Choroid plexus epithelial cell (primary cell): ENCODE results near the gene PPP5C.

ENCODE experiments used
- DNase-seq: peaks from one replicate; pipeline ENCODE4 v3.0.0-alpha.2; 2010; ENCODE audit warnings: low read depth
- H3K4me3 ChIP-seq: 2 replicates; pipeline ENCODE4 v1.5.1; 2011; ENCODE audit warnings: low read depth, mild to moderate bottlenecking, control low read depth, low read length, moderate library complexity
- CTCF ChIP-seq: conservative IDR thresholded peaks from 2 replicates; pipeline ENCODE4 v1.5.1; 2011; ENCODE audit warnings: low read depth, mild to moderate bottlenecking, control low read depth, inconsistent platforms, low read length, moderate library complexity

Gene PPP5C

GRCh38 chr19:46353730-46354528 is 7.0 kb downstream of the PPP5C start:
- no peak for TF ChIP-seq CTCF
- DNase-seq = no peak
- H3K4me3 ChIP-seq = no peak overlapping the region

DNA sequence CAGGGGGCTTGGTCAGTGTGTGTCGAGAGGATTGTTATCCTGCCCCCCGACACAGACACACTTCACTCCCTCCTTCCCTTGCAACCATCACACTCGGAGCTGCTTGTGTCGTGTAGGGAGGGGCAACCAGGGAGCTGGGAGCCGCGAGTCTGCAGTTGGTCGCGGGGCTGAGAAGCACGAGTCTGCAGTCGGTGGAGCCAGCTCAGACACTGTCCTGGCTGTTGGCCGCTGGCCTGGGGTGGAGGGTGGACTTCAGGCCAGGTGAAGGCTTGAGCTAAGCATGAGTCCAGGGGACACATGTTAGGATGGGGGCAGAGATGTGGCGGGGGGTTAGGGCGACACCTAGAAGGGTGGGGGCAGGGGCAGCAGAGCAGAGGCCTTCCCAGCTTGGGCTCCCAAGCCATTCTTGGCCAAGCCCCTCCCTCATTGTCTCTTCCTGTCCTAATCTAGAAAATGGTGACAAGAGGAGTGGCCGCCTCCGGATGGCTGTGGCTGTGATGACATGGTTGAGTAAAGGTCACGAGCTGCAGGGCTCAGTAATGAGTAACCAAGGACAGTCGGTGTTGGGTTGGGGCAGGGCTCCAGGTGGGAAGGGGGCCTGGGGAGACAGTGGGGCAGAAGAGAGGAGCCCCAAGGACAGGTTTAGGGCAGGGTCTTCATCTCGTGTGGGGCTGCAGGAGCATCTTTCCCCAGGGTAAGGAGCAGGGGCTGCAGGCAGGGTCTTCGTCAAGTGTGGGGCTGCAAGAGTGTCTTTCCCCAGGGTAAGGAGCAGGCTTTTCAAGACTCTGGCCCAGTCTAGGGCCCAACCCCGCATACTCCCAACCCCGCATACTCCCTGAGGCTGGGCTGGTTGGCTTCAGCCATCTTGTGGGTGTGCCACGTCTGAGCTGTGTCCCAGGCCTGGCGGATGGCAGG is 8.6 kb downstream of the PPP5C start:
- no peak for TF ChIP-seq CTCF
- DNase-seq = no peak
- H3K4me3 ChIP-seq = no peak overlapping the region

- no peak overlapping the region for H3K4me3 ChIP-seq
- no peak for TF ChIP-seq CTCF
- no peak for DNase-seq
Observed at GRCh38 chr19:46356149-46357055, 9.5 kb downstream of the PPP5C start.

- DNase-seq = peak; percentile 45
- H3K4me3 ChIP-seq = no peak overlapping the region
- no peak for TF ChIP-seq CTCF
Observed at GRCh38 chr19:46357846-46358583, 11.1 kb downstream of the PPP5C start.

DNA sequence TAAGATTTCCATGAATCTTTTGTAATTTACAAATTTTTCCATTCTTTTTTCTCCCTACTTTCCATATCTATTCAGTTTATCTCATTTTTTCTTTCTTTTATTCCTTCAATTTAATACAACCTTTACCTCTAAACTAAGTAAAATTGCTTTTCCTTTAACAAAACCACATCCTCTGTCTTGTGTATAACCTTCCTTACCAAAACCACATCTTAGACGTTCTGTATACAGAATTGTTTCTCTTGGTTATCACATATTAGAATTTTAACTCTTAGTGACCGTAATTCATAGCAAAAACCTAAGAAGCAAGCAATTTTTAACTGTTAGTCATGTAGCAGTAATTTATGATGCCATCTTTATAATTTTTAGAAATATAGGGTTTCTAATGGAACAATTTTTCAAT is 15.0 kb downstream of the PPP5C start:
- peak; percentile 53 for DNase-seq
- no peak for TF ChIP-seq CTCF
- H3K4me3 ChIP-seq = no peak overlapping the region

DNA sequence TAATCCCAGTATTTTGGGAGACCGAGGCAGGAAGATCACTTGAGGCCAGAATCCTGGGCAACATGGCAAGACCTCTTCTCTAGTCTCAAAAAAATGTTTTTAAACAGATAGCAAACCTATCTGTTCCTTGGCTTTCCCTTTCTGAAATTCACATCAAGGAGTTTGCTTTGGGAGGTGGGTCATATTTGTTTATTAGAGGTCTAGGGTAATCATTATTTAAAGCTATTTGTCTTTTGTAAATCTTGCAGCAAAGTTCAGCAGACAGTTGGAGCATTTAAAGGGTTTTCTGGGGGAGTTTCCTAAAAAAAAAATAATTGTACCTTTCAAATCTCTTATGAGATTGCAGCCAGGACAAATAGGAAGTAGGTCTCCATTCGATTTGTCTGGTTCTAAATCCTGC is 17.5 kb downstream of the PPP5C start:
- DNase-seq = no peak
- H3K4me3 ChIP-seq = no peak overlapping the region
- TF ChIP-seq CTCF = no peak
